HG03045 (cell line): ENCODE results near the gene PDF.
A peak's percentile ranks its signal among the peaks of the same experiment; 100 is the strongest.

Experiments
- ATAC-seq: cut with Tn5 transposase; IDR thresholded peaks from one replicate; pipeline ENCODE4 v1.9.1; 2021; ENCODE audit warnings: mild to moderate bottlenecking, moderate library complexity; ENCODE audit not compliant: unreplicated experiment

Gene PDF

DNA sequence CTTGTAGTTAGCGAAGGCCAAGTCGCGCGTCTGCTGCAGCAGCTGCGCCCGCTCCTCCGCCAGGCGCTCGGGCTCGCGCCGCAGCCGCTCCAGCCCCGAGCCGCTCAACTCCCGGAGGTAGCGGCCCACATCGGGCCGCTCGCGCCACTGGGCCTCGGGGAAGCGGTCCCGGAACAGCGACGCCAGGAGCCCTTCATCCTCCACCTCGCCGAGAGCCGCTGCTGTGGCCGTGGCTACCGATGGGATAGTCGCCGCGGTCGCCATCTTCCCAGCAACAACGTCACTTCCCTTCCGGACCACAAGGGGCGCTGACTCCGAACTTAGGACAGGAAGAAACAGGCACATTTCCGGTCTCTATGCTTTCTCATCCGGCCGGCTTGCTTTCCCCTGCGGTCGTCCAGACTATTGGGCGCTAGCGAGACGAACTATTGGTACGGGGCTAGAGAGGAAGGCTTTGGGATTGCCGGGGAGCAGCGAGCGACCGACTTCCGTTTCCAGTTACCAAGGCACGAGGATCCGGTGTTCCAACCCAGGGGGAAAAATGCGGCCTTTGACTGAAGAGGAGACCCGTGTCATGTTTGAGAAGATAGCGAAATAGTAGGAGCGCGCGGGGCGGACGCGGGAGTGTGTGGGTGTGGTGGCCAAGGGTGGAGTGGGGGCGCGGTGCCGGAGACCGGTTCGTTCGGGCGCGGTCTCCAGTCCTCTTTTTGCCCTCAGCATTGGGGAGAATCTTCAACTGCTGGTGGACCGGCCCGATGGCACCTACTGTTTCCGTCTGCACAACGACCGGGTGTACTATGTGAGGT lies 9.1 kb upstream of the PDF start, which contains the start of the genes COG8 and NIP7:
Gene COG8, minus strand, starts transcription at position 276 of the 806 bp plus-strand sequence. Its CDS starts 12 bp downstream, at position 264.
Gene NIP7, plus strand, starts transcription at position 484 of the 806 bp plus-strand sequence. Its CDS starts 58 bp downstream, at position 542.
- peak; percentile 90 for ATAC-seq

DNA sequence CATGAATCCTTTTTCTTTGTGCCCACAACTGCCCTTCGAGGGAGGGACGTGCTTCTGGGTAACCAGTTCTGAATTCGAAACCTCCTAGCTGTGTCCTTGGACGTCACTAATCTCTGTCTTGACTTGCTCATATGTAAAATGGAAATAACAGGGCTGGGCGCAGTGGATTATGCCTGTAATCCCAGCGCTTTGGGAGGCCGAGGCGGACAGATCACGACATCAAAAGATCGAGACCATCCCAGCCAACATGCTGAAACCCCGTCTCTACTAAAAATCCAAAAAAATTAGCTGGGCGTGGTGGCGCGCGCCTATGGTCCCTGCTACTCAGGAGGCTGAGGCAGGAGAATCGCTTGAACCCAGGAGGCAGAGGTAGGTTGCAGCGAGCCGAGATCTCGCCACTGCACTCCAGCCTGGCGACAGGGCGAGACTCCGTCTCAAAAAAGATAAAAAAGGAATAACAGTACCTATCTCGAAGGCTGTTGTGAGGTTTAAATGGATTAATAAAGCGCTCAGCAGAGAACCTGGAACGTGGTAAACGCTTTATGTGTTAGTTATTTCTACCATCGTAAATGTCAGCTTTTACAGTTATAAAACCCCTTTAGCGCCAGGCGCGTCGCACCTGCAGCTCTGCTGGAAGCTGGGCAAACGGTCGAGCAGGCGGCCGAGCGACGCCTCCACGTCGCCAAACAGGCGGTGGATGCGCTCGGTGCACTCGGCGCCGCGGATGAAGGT lies 8.3 kb upstream of the PDF start:
- no peak for ATAC-seq

DNA sequence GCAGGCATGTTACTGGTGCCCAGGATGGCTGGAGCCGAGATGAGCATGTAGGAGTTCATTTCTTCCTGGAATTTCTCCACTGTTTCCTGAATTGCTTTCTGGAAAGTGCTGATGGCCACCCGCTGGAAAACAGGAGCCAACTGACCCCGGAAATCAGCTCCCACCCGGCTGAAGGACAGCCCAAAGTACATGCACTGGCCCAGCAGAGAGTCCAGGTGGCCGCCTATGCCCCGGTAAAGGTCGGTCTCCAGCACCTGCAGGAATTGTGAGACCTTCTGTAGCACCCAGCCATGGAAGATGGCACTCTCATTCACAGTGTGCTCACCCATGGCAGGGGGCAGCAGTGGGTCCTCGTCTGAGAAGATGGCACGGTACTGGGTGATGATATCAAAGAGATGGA lies 4.3 kb upstream of the PDF start:
- ATAC-seq = no peak

DNA sequence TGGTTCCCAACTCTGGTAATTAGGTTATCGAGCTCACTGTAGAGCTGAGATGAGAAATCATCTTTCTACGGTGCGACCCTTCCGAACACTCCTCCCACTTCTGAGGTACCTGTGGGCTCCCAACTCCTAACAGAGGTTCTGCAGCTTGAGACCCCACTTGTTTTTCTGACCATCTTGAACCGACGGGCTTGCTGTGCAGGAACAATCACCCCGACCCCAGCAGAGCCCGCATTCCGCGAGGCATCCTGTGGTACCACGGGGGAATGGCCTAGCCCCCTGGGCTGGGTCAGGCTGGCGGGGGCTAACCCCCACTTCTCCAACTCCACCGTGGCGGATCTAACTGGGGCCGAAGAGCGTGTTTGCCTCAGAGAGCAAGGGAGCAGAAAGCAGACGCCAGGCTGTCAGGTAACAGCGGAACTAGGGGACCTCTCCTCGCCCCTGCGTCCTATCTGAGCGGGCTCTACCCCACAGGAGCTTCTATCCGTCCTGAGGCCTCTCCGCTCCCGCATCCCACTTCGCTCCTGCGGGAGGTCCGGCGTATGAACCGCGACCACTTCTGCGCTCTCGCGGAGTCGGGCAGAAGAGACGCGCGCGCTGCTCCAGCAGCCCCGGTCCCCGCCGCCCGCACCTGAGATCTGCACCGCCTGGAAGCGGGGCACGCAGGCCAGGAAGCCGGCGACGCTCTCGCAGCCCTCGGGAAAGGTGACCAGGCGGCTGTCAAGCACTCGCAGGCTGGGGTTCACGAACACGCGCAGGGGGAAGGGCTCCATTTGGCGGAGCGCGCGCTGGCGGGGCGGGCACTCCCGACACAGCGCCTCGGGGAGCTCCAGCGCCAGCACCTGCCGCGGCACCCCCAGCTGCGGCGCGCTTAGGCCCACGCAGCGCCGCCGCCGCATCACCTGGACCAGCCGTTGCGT lies 761 bp downstream of the PDF start:
- ATAC-seq = peak; percentile 28

DNA sequence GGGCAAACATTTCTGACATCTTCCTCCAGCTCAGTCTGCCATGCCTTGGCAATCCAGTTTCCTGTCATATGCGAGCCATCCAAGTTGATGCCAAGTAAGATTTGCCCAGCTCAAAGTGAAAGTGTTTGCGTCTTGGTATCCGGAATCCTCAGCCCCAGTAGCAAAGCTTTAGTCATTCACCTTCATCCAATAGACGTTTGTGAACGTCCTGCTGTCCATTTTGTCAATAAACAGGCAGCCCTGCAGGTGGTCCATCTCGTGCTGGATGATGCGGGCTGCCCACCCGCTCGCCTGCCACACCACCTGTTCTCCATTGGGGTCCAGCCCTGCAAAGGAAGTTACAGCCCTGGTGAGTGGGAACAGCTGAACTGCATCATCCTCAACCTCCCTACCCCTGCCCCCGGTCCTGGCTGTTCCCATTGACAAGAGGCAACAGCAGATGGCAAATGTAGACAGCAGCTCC lies 1.5 kb downstream of the PDF start:
- no peak for ATAC-seq

DNA sequence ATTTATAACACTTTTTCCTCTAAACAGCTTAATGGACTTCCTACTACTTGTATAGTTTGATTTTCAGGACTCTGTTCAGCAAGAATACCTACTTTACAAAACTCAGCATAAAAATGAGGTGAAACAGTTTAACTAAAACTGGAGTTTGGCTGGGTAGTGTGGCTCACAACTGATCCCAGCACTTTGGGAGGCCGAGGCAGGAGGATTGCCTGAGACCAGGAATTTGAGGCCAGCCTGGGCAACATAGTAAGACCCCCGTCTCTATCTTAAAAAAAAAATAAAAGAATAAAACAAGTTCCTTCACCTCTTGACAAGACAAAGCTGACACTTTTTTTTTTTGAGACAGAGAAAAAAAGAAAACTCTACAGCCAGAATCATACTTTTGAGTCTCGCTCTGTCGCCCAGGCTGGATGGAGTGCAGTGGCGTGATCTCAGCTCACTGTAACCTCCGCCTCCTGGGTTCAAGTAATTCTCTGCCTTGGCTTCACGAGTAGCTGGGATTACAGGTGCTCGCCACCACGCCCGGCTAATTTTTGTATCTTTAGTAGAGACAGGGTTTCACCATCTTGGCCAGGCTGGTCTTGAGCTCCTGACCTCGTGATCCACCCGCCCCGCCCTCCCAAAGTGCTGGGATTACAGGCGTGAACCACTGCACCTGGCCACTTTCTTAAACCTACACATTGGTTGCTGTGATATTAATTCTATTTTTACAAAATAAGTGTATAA lies 2.6 kb downstream of the PDF start:
- no peak for ATAC-seq

DNA sequence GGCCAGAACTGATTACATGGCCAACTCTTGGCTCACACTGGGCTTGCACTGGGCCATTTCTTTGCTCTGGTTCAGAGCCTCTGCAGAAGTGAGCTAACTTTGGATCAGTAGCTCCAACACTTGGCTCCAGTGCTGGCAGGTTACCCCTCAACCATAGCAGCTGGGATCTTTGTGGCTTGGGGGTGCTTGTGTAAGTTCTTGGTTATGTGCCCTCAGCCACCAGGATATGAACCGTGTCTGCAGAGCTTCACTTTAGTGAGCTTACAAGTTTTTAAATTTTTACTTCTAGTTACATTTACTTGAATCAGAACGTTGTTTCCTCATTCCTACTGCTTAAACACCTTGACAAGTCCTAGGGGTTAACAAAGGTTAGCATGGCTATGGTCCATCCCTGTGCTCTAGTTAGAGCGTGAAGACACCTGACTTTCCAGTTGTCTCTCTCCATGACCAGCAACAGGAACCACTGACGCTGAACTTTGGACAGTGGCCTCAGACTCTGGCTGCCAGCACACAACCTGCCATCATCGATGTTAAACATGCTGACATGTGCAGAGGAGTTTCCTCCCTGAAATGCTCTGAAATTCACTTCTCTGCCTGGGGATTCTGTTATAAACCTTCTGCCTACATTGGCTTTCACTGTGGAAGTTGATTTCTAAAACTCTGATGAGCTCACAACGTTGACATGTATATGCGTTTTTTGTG lies 4.1 kb downstream of the PDF start:
- no peak for ATAC-seq

DNA sequence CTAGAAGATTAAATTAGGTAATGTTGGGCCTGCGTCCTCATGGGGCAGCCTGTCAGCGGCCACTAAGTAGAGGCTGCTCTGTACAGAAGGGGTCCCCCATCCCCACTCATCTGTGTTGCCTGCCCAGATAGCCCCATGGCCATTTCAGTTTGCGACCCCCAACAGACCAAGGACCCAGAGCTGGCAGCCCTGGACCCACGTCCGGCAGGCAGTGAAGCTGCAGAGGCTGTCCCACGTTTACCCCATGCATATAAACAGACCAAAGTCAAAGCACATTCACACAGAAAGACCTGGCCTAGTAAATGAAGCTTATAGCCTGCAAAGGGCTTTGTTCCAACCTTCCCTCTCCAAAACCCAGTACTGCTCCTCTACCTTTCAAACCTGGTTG lies 4.6 kb downstream of the PDF start:
- no peak for ATAC-seq

DNA sequence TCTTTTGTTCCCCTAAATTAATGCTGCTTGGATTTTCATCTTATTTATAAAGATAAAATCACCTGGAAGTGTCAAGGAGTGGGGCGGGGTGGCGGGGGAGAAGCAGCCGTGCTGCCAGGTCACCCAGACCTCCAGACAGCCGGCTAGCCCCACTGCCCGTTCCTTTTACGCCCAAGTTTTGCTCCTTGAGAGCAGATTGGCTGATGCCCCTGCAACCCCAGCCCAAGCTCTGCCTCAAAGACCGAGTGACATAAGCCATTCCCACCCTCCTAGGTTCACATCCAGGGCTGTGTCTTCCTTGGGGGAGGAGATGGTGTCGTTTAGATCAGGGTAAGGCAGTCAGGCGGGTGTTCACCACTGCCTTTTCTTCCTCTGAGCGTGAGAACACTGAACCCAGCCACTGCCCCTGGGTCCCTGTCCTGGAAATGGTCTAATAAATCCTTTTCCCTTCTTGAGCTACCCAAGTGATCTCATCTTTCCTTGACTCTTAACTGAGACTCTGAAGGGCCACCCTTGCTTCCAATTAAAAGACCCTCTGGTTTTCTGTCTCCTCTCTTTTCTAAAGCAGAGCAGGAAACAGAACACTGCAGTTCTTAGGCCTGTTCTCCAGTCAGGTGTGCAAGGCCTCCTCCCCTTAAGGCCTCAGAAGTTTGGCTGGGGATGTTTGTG lies 5.7 kb downstream of the PDF start:
- no peak for ATAC-seq

DNA sequence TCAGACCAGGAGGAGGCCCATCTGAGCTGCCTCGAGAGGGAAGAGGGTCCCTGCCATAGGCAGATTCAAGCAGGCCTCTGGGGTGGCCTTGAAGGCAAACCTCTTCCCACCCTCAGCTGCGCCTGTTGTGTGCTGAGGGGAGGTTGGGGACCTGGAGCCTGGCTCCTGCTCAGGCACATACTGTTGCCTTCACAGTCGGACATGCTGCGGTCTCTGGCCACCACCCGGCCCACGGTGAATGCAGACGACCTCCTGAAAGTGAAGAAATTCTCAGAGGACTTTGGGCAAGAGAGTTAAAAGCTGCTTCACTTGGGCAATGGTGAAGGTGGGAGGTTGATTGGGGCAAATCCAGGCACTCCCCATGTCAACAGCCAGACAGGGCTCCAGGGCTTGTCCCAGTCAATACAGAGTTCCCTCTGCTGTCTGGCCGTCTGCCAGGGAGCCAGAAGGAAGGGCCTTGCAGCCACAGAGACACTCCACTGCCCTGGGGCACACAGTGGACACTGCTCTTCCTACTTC lies 6.3 kb downstream of the PDF start:
- ATAC-seq = no peak

DNA sequence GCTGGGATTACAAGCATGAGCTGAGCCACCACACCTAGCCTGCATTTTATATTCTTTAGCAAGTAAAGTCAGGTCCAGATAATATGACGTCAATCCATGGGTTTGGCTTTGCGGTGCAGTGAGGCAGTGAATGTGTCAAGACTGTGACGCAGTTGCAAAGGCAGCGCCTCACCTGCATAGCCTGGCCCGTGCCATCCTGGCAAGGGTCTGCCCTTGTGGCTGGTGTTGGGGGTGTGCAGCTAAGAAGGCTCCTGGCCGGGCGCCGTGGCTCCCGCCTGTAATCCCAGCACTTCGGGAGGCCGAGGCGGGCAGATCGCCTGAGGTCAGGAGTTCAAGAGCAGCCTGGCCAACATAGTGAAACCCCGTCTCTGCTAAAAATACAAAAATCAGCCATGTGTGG lies 7.0 kb downstream of the PDF start:
- no peak for ATAC-seq

DNA sequence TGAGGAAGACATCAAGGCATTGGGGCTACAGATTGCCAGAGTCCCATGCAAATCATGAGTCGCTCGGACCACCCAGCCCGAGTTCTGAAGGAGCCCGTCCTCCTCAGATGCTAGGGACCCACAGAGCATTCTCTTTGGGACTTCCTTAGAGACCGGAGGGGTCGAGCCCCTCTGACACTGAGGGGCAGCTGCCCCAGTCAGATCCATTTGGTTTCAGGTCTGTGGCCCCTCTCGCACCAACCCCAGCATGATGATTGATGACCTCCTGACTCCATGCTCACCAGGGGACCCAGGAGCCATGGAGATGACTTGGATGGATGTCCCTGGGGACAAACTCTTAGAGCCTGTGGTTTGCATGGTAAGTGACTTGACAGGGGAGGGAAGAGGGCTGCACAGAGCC lies 8.0 kb downstream of the PDF start:
- no peak for ATAC-seq

DNA sequence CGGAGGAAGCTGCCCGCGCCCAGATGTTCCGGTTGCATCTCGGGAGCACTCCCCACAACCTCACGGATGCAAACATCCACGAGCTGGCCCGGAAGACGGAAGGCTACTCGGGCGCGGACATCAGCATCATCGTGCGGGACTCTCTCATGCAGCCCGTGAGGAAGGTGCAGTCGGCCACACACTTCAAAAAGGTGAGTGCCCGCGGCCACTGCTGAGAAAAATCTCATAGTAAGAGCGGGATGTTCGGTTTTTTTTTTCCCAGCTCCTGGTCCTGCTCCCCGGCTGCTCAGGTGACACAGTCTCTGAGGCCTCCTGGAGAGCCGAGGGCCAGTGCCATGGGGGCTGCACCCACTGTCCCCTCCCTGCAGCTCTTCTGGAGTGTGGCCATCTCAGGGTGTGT lies 9.3 kb downstream of the PDF start:
- no peak for ATAC-seq

DNA sequence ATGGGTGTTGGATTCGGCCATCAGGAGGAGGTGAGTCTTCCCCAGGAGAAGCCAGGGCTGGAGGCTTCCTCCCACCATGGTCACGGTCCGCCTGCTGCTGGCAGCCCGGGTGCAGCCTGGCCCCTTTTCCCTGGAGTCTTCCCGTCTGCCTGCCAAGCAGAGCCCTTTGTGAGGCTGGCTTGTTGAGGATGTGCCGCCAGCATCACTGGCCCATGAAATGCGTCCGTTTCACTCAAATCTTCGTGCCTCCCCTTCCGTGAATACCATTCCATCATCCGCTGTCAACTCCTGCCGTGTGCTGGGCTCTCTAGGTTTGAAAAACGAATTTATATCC lies 9.7 kb downstream of the PDF start:
- ATAC-seq = no peak

DNA sequence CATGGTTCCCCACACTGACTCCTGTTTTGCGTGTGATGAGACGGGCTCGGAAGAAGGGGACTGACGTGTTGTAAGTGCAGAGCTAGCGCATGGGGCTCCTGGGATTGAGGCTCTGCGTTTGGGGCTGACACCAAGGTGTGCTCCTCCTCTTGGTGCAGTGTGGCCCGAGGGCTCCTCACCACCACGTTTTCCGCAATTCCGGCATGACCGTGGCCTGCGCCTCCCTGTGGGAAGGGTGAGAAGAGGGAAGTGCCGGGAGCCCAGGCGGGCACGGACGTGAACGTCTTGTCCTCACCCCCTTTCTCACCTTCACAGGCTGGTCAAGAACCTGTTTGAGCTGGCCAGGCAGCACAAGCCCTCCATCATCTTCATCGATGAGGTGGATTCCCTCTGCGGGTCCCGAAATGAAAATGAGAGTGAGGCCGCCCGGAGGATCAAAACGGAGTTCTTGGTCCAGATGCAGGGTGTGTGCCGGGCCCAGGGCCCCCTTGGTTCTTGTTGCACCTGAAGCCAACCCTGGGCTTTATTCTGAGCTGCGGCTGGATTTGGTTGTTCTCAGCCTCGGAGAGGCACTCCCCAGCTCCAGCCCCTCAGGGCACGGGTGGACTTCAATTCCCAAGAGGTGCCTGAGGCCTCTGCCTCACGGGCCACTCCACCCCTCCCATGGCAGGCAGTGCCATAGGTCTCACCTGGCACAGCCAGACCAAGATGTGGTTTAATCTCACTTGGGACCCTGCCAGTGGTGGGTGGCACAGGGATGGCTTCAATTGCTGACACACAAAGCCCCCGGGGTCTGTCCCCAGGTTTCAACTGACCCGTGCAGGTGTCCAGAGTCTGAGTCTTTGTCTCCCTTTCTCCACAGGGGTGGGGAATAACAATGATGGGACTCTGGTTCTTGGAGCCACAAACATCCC lies 10.3 kb downstream of the PDF start:
- no peak for ATAC-seq

DNA sequence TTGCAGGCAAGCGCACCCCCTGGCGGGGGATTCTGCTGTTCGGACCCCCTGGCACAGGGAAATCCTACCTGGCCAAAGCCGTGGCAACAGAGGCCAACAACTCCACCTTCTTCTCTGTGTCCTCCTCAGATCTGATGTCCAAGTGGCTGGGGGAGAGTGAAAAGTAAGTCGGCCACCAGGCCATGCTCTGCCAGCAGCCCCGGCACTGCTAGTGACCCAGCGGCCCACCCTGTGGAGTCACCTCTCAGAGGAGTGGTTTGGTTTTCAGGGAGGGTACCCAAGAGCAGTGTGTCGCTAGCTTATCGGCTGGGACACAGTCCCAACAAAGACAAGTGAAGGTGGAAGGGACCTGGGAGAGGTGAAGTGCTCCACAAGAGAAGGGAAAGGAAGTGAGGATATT lies 11.0 kb downstream of the PDF start:
- no peak for ATAC-seq

DNA sequence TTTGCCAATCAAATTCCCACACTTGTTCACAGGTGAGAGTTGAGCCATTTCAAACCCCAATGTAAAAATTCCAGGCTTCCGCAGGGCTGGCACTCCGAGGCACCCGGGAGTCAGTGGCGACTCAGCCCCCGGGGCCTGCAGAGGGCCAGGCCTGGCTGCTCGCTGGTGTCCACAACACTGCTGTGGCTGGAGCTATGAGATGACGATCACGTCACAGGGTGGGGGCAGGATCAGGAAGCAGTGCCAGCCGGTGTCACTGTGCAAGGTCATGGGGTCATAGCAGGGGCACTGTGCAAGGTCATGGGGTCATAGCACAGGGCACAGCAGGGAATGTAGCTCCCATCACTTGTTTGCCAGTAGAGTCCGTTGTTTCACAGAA lies 11.5 kb downstream of the PDF start:
- ATAC-seq = no peak
